HUES64 (cell line): ENCODE measurements around the gene DNAH2.
"Not testable (repeated sequence)": the region's sequence is repeated elsewhere in the genome, so short reads cannot be mapped to it uniquely, and the experiment has no call there.

Experiments
- H3K27ac ChIP-seq: 2 replicates; pipeline ENCODE4 v1.7.0; 2013; ENCODE audit warnings: low read depth, low read length, inconsistent platforms
- H3K27me3 ChIP-seq: 2 replicates; pipeline ENCODE4 v1.6.1; 2013; ENCODE audit warnings: mild to moderate bottlenecking, low read length; ENCODE audit not compliant: insufficient read depth
- H3K36me3 ChIP-seq: 2 replicates; pipeline ENCODE4 v1.6.1; 2013; ENCODE audit warnings: mild to moderate bottlenecking, low read length; ENCODE audit not compliant: insufficient read depth
- H3K4me1 ChIP-seq: 2 replicates; pipeline ENCODE4 v1.6.1; 2013; ENCODE audit warnings: mild to moderate bottlenecking, low read length, moderate library complexity; ENCODE audit not compliant: insufficient read depth
- H3K4me3 ChIP-seq: 2 replicates; pipeline ENCODE4 v1.5.1; 2013; ENCODE audit warnings: mild to moderate bottlenecking, low read length, moderate library complexity
- H3K9ac ChIP-seq: 2 replicates; pipeline ENCODE4 v1.6.1; 2013; ENCODE audit warnings: mild to moderate bottlenecking, low read depth, low read length
- H3K9me3 ChIP-seq: 2 replicates; pipeline ENCODE4 v1.6.1; 2013; ENCODE audit warnings: low read depth, low read length; ENCODE audit not compliant: insufficient read depth
- WGBS: fragments of 150-250, 120-280 bp; methylation state at CpG from one replicate; pipeline ENCODE4 v1.1.7; 2013; ENCODE audit warnings: missing lambda C conversion rate; 5-methylcytosine and 5-hydroxymethylcytosine counted together

Gene DNAH2

DNA sequence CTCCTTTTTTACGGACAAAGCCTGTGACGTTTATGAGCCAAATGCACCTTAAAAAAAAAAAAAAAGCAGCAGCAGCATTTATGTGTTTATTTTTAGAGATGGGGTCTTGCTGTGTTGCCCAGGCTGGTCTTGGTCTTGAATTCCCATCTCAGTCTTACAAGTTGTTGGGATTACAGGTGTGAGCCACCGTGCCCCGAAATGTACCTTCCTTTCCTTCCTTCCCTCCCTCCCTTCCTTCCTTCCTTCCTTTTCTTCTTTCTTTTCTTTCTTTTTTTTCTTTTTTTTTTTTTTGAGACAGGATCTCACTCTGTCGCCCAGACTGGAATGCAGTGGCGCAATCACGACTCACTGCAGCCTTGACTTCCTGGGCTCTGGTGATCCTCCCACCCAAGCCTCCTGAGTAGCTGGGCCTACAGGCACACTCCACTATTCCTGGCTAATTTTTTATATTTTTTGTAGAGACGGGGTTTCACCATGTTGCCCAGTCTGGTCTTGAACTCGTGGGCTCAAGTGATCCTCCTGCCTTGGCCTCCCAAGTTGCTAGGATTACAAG lies 92.3 kb downstream of the DNAH2 start:
- not testable (repeated sequence) for H3K36me3 ChIP-seq, H3K4me1 ChIP-seq, H3K27ac ChIP-seq, H3K9me3 ChIP-seq, H3K27me3 ChIP-seq, H3K9ac ChIP-seq, H3K4me3 ChIP-seq
- WGBS, result 88% methylated on average over 9 of the region's 9 CpGs

- Histone ChIP-seq H3K27me3 (no peaks in the 10 kb centered on the region), H3K9me3 (no peaks in the 10 kb centered on the region), H3K27ac (no peak overlapping the region), H3K4me3 (no peak overlapping the region), H3K9ac (no peak overlapping the region), H3K36me3 (no peaks in the 10 kb centered on the region), H3K4me1 (no peaks in the 10 kb centered on the region)
- WGBS, result 93% methylated on average over 3 of the region's 3 CpGs
Observed at GRCh38 chr17:7811251-7811650, 93.7 kb downstream of the DNAH2 start.

DNA sequence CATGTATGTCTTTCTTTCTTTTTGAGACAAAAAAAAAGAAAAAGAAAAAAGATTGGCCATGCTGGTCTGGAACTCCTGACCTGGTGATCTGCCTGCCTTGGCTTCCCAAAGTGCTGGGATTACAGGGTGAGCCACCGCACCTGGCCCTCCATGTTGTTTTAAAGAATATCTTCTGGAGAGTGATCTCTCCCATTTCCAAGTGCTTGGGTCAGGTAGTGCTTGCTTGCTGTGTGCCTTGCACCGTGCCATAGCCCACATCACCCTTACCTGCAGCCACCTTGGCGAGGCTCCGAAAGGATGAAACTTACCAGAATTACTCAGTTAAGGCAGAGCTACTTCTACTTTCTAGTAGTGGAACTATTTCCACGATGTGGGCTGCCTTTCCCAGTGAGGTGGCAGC lies 97.4 kb downstream of the DNAH2 start:
- 94% methylated on average over 5 of the region's 5 CpGs for WGBS
- Histone ChIP-seq H3K4me1 (no peaks in the 10 kb centered on the region), H3K4me3 (no peak overlapping the region), H3K36me3 (no peaks in the 10 kb centered on the region), H3K27ac (no peak overlapping the region), H3K9me3 (no peaks in the 10 kb centered on the region), H3K9ac (no peak overlapping the region), H3K27me3 (no peaks in the 10 kb centered on the region; the same call in 1 of the 2 replicates)

GRCh38 chr17:7816926-7817642 lies 99.5 kb downstream of the DNAH2 start:
- H3K9ac ChIP-seq, result no peak overlapping the region
- H3K9me3 ChIP-seq, result no peaks in the 10 kb centered on the region
- no peaks in the 10 kb centered on the region for H3K36me3 ChIP-seq
- WGBS, result 85% methylated on average over 10 of the region's 10 CpGs
- H3K27me3 ChIP-seq, result no peaks in the 10 kb centered on the region; the same call in 1 of the 2 replicates
- no peaks in the 10 kb centered on the region for H3K4me1 ChIP-seq
- no peak overlapping the region for H3K4me3 ChIP-seq
- no peak overlapping the region for H3K27ac ChIP-seq

DNA sequence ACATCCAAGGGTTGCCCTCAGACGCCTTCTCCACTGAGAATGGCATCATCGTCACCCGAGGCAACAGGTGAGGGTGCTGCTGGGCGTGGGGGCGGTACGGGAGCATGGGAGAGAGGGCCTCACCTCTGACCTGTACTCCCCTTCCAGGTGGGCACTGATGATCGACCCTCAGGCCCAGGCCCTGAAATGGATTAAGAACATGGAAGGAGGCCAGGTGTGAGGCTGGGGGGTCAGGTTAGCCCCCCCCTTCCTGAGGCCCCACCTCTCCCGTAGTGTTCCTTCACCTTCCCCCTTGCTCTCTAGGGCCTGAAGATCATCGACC lies 100.1 kb downstream of the DNAH2 start:
- H3K4me1 ChIP-seq, result no peaks in the 10 kb centered on the region
- H3K9ac ChIP-seq, result no peak overlapping the region
- no peaks in the 10 kb centered on the region for H3K36me3 ChIP-seq
- WGBS, result 95% methylated on average over 8 of the region's 9 CpGs
- H3K27me3 ChIP-seq, result no peaks in the 10 kb centered on the region; the same call in 1 of the 2 replicates
- H3K9me3 ChIP-seq, result no peaks in the 10 kb centered on the region
- no peak overlapping the region for H3K27ac ChIP-seq
- no peak overlapping the region for H3K4me3 ChIP-seq

DNA sequence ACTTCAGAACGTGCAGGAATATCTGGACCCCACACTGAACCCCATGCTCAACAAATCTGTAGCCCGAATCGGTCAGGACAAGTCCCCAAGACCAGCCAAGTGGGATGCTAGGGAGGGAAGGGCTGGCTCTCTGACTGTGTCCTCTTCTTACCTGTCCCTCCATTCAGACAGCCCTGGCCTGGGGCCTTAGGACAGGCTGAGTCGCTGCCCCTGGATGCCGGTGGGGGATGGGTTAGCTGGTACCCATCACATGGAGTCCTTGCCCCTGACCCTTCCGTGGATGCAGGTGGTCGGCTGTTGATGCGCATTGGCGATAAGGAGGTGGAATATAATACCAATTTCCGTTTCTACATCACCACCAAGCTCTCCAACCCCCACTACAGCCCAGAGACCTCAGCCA lies 100.5 kb downstream of the DNAH2 start:
- Histone ChIP-seq H3K36me3 (no peaks in the 10 kb centered on the region), H3K4me1 (no peaks in the 10 kb centered on the region), H3K27ac (no peak overlapping the region), H3K9ac (no peak overlapping the region), H3K4me3 (no peak overlapping the region), H3K9me3 (no peaks in the 10 kb centered on the region), H3K27me3 (no peaks in the 10 kb centered on the region; the same call in 1 of the 2 replicates)
- 87% methylated on average over 9 of the region's 10 CpGs for WGBS

DNA sequence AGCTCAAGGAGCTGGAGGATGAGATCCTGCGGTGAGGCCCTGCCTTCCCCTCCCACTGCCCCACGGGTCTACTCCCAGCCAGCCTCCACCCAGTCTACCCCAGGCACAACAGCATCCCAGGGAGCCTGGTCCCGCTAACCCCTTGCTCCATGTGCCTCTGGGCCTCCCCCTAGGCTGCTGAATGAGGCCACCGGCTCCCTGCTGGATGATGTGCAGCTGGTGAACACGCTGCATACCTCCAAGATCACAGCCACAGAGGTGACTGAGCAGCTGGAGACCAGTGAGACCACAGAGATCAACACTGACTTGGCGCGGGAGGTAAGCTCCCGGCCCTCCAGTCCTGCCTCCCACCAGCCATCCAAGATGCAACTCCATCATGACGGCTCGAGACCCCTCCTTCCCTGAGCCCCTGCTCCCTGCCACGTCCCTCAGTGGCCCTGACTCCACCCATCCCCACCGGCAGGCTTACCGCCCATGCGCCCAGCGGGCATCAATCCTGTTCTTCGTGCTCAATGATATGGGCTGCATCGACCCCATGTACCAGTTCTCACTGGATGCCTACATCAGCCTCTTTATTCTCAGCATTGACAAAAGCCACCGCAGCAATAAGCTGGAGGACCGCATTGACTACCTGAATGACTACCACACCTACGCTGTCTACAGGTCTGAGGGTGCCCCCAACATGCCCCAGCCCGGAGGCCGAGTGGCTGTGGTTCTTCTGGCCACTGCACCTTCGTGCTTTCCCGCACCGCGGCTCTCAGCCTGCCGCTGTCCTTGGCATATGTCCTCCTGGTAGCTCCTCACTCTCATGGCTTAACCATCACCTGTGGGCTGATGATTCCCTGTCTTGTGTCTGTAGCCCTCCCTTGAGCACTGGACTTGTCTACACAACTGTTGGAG lies 101.5 kb downstream of the DNAH2 start:
- H3K4me3 ChIP-seq, result no peak overlapping the region
- no peak overlapping the region for H3K27ac ChIP-seq
- 0 out of 2 replicates have a peak, but pooled peaks cover 3% of the 10 kb centered on the region for H3K4me1 ChIP-seq
- no peaks in the 10 kb centered on the region for H3K36me3 ChIP-seq
- no peaks in the 10 kb centered on the region for H3K9me3 ChIP-seq
- 92% methylated on average over 27 of the region's 27 CpGs for WGBS
- peaks cover 9% of the 10 kb centered on the region for H3K27me3 ChIP-seq
- no peak overlapping the region for H3K9ac ChIP-seq

DNA sequence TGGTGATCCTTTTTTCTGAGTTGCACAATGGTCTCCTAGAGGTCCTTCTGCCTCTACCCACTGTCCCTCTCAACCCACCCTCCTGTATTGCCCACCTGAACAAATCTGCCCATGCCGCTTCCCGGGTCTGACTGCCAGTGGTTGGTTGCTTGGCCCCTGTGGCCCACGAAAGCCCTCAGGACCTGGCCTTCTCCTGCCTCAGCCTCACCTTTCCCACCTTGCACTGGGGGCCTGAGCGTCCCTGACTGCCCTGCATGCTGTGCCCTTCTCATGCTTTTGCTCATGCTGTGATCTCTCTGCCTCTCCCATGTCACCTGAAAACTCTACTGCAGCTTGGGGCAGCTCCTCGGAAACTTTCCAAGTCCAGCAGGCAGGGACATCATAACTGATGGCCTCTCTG lies 102.7 kb downstream of the DNAH2 start:
- Histone ChIP-seq H3K9me3 (no peaks in the 10 kb centered on the region), H3K9ac (no peak overlapping the region), H3K36me3 (no peaks in the 10 kb centered on the region), H3K4me1 (0 out of 2 replicates have a peak, but pooled peaks cover 3% of the 10 kb centered on the region), H3K27ac (no peak overlapping the region), H3K27me3 (peaks cover 19% of the 10 kb centered on the region), H3K4me3 (no peak overlapping the region)
- WGBS, result 84% methylated on average over 5 of the region's 5 CpGs

DNA sequence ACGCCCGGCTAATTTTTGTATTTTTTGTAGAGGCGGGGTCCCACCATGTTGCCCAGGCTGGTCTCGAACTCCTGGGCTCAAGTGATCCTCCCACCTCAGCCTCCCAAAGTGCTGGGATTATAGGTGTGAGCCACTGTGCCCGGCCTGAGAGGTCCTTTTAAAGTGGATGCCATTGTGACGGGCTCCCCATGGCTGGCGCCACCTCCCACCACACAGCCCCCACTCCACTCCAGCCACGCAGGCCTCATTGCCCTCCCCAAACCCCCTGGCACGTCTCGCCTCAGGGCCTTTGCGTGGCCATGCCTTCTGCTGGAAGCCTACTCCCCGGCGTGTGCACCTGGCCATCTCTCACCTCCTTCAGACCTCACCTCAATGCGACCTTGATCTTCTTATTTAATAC lies 104.6 kb downstream of the DNAH2 start:
- Histone ChIP-seq H3K4me3 (no peak overlapping the region), H3K4me1 (0 out of 2 replicates have a peak, but pooled peaks cover 3% of the 10 kb centered on the region), H3K27me3 (peaks cover 19% of the 10 kb centered on the region), H3K9me3 (no peaks in the 10 kb centered on the region), H3K36me3 (no peaks in the 10 kb centered on the region), H3K9ac (no peak overlapping the region), H3K27ac (no peak overlapping the region)
- WGBS, result 83% methylated on average over 14 of the region's 14 CpGs

GRCh38 chr17:7823581-7824001 lies 106.0 kb downstream of the DNAH2 start:
- Histone ChIP-seq H3K27ac (no peak overlapping the region), H3K36me3 (no peaks in the 10 kb centered on the region), H3K9me3 (no peaks in the 10 kb centered on the region), H3K27me3 (peaks cover 19% of the 10 kb centered on the region), H3K9ac (no peak overlapping the region), H3K4me1 (0 out of 2 replicates have a peak, but pooled peaks cover 3% of the 10 kb centered on the region), H3K4me3 (no peak overlapping the region)
- WGBS, result 64% methylated on average over 20 of the region's 20 CpGs
